Keratinocyte (primary cell): ENCODE data around the gene FCGR2B. TPM values are rescaled to one million over a fixed set of nuclear protein-coding genes. Genes with fewer than 3 reads are reported as not detected.

Source experiments
- DNase-seq: peaks from one replicate; pipeline ENCODE4 v3.0.0-alpha.2; 2011; ENCODE audit warnings: low read depth, missing footprints, low spot score
- FAIRE-seq: peaks from 2 replicates; lab custom pipeline; 2011; peaks lifted over from hg19 to GRCh38; lab: Jason Lieb, UNC
- H2AFZ ChIP-seq: 2 replicates; pipeline ENCODE4 v1.6.0; 2012; ENCODE audit warnings: low read length, control low read depth, inconsistent platforms; ENCODE audit not compliant: control insufficient read depth
- H3K27ac ChIP-seq: 2 replicates; pipeline ENCODE4 v1.5.1; 2011; ENCODE audit warnings: low read length; ENCODE audit not compliant: control insufficient read depth, insufficient read depth
- H3K27me3 ChIP-seq: 3 replicates; pipeline ENCODE4 v1.6.0; 2011; ENCODE audit warnings: low read length; ENCODE audit not compliant: control insufficient read depth, insufficient read depth; ENCODE audit errors: extremely low read depth
- H3K36me3 ChIP-seq, 2 experiments: 2 replicates in 1 of 2; 3 replicates in 1 of 2; pipeline ENCODE4 v1.5.1; 2011; ENCODE audit warnings: low read length in 2 of 2, mild to moderate bottlenecking in 1 of 2; ENCODE audit not compliant: control insufficient read depth in 2 of 2, insufficient read depth in 2 of 2; ENCODE audit errors: extremely low read depth in 1 of 2
- H3K4me1 ChIP-seq: 3 replicates; pipeline ENCODE4 v1.5.1; 2011; ENCODE audit warnings: low read length; ENCODE audit not compliant: control insufficient read depth, insufficient read depth; ENCODE audit errors: extremely low read depth
- H3K4me2 ChIP-seq: 3 replicates; pipeline ENCODE4 v1.6.0; 2011; ENCODE audit warnings: low read depth, low read length; ENCODE audit not compliant: control insufficient read depth, insufficient read depth; ENCODE audit errors: extremely low read depth
- H3K4me3 ChIP-seq, 3 experiments: fragments of 200-600 bp in 1 of 3; sonication (generic) in 1 of 3; 2 replicates in 2 of 3; 3 replicates in 1 of 3; pipeline ENCODE4 v1.5.1; 2011 to 2016; ENCODE audit warnings: low read length in 3 of 3, mild to moderate bottlenecking in 3 of 3, control low read depth in 2 of 3, inconsistent platforms in 1 of 3, low read depth in 1 of 3, mixed read lengths in 1 of 3, mixed run types in 1 of 3, moderate library complexity in 1 of 3; ENCODE audit not compliant: control insufficient read depth in 2 of 3, insufficient read depth in 2 of 3; ENCODE audit errors: extremely low read depth in 1 of 3
- H3K79me2 ChIP-seq: 2 replicates; pipeline ENCODE4 v1.6.0; 2012; ENCODE audit warnings: low read length; ENCODE audit not compliant: control insufficient read depth, insufficient read depth
- H3K9ac ChIP-seq: 3 replicates; pipeline ENCODE4 v1.6.0; 2011; ENCODE audit warnings: low read length; ENCODE audit not compliant: control insufficient read depth, insufficient read depth; ENCODE audit errors: extremely low read depth
- H3K9me1 ChIP-seq: 3 replicates; pipeline ENCODE4 v1.6.0; 2011; ENCODE audit warnings: low read length; ENCODE audit not compliant: control insufficient read depth, insufficient read depth; ENCODE audit errors: extremely low read depth
- H3K9me3 ChIP-seq: 2 replicates; pipeline ENCODE4 v1.5.1; 2012; ENCODE audit warnings: low read depth, low read length; ENCODE audit not compliant: control insufficient read depth
- H4K20me1 ChIP-seq: 3 replicates; pipeline ENCODE4 v1.6.0; 2011; ENCODE audit warnings: low read length; ENCODE audit not compliant: control insufficient read depth, insufficient read depth; ENCODE audit errors: extremely low read depth
- CTCF ChIP-seq, 3 experiments: IDR thresholded peaks in 1 of 3; conservative IDR thresholded peaks in 1 of 3; optimal IDR thresholded peaks in 1 of 3; 2 replicates in 2 of 3; 3 replicates in 1 of 3; pipeline versions ENCODE3 to v1.5.1; 2011; ENCODE audit warnings: low read length in 3 of 3, mild to moderate bottlenecking in 3 of 3, moderate library complexity in 2 of 3, control low read depth in 1 of 3, inconsistent platforms in 1 of 3; ENCODE audit not compliant: insufficient read depth in 2 of 3; ENCODE audit errors: extremely low read depth in 1 of 3
- EZH2 ChIP-seq: IDR thresholded peaks from one replicate; pipeline ENCODE4 v1.6.1; 2012; ENCODE audit warnings: inconsistent platforms, mild to moderate bottlenecking, low read length, moderate library complexity
- dilution Hi-C: fragments of 300-500 bp; cut with MboI; formaldehyde crosslinking; loops from one replicate; pipeline ENCODE4 v1.7.0; 2020; ENCODE audit warnings: low sequenced_read_pairs; ENCODE audit not compliant: extremely low pct_ligation_motif_present
- polyA plus RNA-seq, 5 experiments: library from polyadenylated mRNA; depleted of rRNA in 3 of 5; stranded (reverse) in 3 of 5; stranded (forward) in 1 of 5; unstranded in 1 of 5; fragments of >200 nt; gene quantifications; 1 replicate in 1 of 5; 2 replicates in 3 of 5; 3 replicates in 1 of 5; pipeline versions ENCODE4 v1.2.1 to v1.2.3, GENCODE V29; 2011 to 2012; ENCODE audit warnings: missing spikeins in 2 of 5, low read depth in 1 of 5, low replicate concordance in 1 of 5

FCGR2B gene
- polyA plus RNA-seq, 1 donor (not counting 4 experiments of a cell fraction or from before 2014, with no cell fraction given) = not detected

DNA sequence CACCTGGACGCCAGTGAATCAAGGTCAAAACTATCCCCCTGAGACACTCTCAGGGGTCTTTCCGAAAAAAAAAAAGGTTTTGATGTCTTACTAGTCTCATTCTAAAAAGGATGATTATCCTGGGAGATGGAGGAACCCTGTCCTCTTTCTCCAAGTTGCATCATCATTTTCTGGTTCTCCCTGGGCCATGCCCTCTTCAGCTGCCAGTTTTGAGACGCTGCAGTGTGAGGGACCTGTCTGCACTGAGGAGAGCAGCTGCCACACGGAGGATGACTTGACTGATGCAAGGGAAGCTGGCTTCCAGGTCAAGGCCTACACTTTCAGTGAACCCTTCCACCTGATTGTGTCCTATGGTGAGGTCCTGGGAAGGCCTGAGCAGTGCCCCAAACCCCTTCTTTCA, 47.6 kb downstream of the FCGR2B start:
- Histone ChIP-seq H3K9ac (no peak overlapping the region), H3K9me3 (no peaks in the 10 kb centered on the region), H3K36me3 (no peaks in the 10 kb centered on the region), H4K20me1 (no peaks in the 10 kb centered on the region), H3K79me2 (no peaks in the 10 kb centered on the region), H3K4me1 (peaks cover 14% of the 10 kb centered on the region), H3K9me1 (no peaks in the 10 kb centered on the region), H2AFZ (no peak overlapping the region), H3K27ac (no peak overlapping the region), H3K27me3 (no peaks in the 10 kb centered on the region), H3K4me3 (no peak overlapping the region), H3K4me2 (no peak overlapping the region)
- TF ChIP-seq EZH2 (no peak), CTCF (optimal IDR thresholded peaks at IDR 0.05 in 1 of 3, IDR thresholded peaks at IDR 0.05 in 1 of 3, conservative IDR thresholded peaks at IDR 0.05 in 1 of 3; ENCODE audit: extremely low read depth in 1 of 3, insufficient read depth in 2 of 3, low read length in 3 of 3) (no peak)
- dilution Hi-C loops = no loop called here
- DNase-seq (no peak), FAIRE-seq (no peak)

DNA sequence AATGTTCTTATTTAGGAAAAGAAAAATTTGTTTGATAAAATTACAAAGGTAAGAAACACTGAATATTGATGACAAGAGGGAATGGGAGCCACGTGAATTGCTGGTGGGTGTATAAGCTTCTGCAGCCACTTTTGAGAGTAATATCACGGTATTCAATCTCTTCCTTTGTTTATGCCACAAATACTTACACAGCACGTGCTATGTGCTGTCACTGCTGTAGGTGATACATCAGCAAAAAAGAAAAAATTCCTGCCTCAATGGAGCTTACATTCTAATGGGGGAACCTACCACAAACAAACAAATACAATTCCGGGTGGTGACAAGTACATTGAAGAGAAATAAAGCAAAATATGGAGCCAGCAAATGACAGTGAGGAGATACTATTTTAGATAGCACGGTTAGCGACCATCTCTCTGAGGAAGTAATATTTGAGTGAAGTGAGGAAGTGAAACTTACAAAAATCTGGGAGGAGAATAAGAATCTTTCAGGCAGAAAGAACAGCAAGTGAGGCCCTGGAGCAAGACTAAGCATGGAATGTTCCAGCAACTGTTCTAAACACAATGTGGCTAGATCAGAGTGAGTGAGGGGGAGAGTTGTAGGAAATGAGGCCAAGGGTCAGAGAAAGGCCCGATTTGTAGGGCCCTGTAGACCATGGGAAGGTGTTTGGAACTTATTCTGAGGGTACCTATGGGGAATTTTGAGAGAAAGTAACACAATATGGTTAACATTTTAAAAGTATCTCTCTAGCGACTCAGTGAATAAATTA, 55.8 kb downstream of the FCGR2B start:
- Histone ChIP-seq H2AFZ (no peak overlapping the region), H3K27me3 (no peaks in the 10 kb centered on the region), H3K4me1 (peaks cover 10% of the 10 kb centered on the region), H3K27ac (no peak overlapping the region), H3K4me3 (no peak overlapping the region), H4K20me1 (no peaks in the 10 kb centered on the region), H3K9ac (no peak overlapping the region), H3K79me2 (no peaks in the 10 kb centered on the region), H3K36me3 (no peaks in the 10 kb centered on the region), H3K4me2 (no peak overlapping the region), H3K9me1 (no peaks in the 10 kb centered on the region), H3K9me3 (no peaks in the 10 kb centered on the region)
- DNase-seq = no peak
- FAIRE-seq = no peak
- TF ChIP-seq CTCF (optimal IDR thresholded peaks at IDR 0.05 in 1 of 3, IDR thresholded peaks at IDR 0.05 in 1 of 3, conservative IDR thresholded peaks at IDR 0.05 in 1 of 3; ENCODE audit: extremely low read depth in 1 of 3, insufficient read depth in 2 of 3, low read length in 3 of 3) (no peak), EZH2 (no peak)
- dilution Hi-C loops = no loop called here
